Activated naive CD8-positive, alpha-beta T cell treated with anti-CD3 and anti-CD28 coated beads, Interleukin-2, amount 50 U/mL, for 24 hours (primary cell): ENCODE measurements around the gene KLHDC7B.
A peak's percentile ranks its signal among the peaks of the same experiment; 100 is the strongest.

ENCODE experiments used
- ATAC-seq: fragments of 150-1000 bp; cut with Tn5 transposase; one replicate; pipeline ENCODE4 v1.10.0; 2021
- DNase-seq: peaks from one replicate; pipeline ENCODE4 v3.0.0; 2021
- H3K27ac Mint-ChIP-seq: one replicate; pipeline ENCODE4 v1.8.0; 2021; ENCODE audit warnings: mild to moderate bottlenecking, mixed read lengths
- H3K27me3 Mint-ChIP-seq: one replicate; pipeline ENCODE4 v1.8.0; 2021; ENCODE audit warnings: mixed read lengths
- H3K36me3 Mint-ChIP-seq: one replicate; pipeline ENCODE4 v1.8.0; 2021; ENCODE audit warnings: low read depth, mixed read lengths
- H3K4me1 Mint-ChIP-seq: one replicate; pipeline ENCODE4 v1.8.0; 2021; ENCODE audit warnings: mixed read lengths
- H3K4me3 Mint-ChIP-seq: one replicate; pipeline ENCODE4 v1.8.0; 2021; ENCODE audit warnings: mild to moderate bottlenecking, moderate library complexity, mixed read lengths
- H3K9me3 Mint-ChIP-seq: one replicate; pipeline ENCODE4 v1.8.0; 2021; ENCODE audit warnings: mixed read lengths

KLHDC7B gene

DNA sequence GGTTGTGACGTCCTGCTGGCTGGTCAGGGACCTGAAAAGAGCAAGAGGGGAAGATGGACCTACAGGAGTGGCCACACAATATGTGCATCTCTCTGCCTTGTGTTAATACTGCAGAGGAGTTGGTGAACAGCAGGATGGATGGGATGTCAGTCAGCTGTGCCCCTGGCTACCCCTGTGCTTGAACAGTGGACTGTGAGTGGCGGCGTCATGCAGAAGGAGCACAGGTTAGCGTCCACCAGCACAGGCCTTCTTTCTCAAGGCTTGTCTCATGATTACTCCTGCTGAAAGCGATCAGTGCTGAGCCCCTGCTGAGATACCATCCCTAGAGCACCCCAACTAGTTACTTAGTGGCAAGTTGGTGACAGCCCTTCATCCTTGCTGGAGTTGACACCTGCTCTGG is 40.7 kb downstream of the KLHDC7B start:
- no peaks in the 10 kb centered on the region for H3K9me3 Mint-ChIP-seq
- H3K4me1 Mint-ChIP-seq, result peaks cover 10% of the 10 kb centered on the region
- no peak for ATAC-seq
- H3K27ac Mint-ChIP-seq, result no peak overlapping the region
- no peaks in the 10 kb centered on the region for H3K36me3 Mint-ChIP-seq
- no peaks in the 10 kb centered on the region for H3K27me3 Mint-ChIP-seq
- no peak overlapping the region for H3K4me3 Mint-ChIP-seq
- DNase-seq, result no peak

DNA sequence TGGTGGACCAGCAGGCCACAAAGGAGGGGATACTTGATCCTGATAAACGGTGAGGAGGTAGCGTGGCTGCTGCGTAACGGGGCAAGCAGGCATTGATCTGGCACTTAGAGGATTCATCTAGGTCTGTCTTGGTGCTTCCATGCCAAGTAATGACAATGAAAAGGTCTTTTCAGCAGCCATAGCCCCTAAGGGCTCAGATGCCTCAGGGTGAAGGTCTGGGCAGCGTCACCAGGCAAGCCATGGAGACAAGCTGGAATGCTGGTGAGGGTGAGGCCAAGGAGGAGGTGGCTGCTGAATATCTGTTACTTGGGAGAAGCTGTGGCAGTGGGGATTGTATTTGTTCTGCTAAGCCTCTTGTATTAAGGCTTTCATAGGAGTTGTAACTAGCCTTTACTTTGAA is 41.7 kb downstream of the KLHDC7B start:
- Mint-ChIP-seq H3K9me3 (no peaks in the 10 kb centered on the region), H3K4me3 (no peak overlapping the region), H3K27me3 (no peaks in the 10 kb centered on the region), H3K36me3 (no peaks in the 10 kb centered on the region), H3K4me1 (peaks cover 7% of the 10 kb centered on the region), H3K27ac (no peak overlapping the region)
- no peak for DNase-seq
- ATAC-seq, result no peak

DNA sequence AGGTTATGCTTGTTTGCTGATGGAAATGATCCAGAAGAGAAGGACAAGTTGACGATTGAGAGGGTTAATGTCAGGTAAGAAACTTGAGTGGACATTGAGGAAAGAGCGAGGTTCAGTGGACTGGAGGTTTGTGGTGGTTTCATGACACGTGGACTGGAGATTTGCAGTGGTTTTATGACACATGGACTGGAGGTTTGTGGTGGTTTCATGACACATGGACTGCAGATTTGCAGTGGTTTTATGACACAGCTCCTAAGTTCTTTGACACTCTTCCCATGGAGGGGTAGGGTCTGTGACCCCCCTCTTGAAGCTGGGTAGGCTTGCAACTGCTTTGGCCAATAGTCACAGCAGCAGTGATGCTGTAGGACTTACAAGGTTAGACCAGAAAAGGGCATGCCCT is 49.5 kb downstream of the KLHDC7B start:
- no peak overlapping the region for H3K4me3 Mint-ChIP-seq

DNA sequence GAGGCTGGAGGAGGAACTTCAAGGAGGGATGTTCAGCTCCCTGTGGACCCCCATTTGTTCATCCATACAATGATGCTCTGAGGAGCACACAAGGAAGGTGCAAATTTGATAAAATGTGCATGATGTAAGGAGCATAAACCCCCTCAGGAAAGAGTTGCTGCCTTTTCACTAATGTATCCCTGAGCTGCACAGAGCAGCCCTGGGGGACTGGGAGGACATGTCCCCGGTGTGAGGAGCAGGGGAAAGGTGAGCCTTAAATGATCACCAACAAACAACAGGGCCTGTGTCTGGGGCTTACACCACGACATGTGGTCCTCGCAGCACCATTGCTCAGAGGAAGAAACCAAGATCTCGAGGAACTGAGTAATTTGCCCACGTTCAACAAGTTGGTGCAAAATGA is 51.4 kb downstream of the KLHDC7B start:
- ATAC-seq (no peak), DNase-seq (no peak)
- Mint-ChIP-seq H3K9me3 (no peaks in the 10 kb centered on the region), H3K4me3 (no peak overlapping the region), H3K27me3 (peaks cover 18% of the 10 kb centered on the region), H3K36me3 (peaks cover 5% of the 10 kb centered on the region), H3K4me1 (peaks cover 3% of the 10 kb centered on the region), H3K27ac (no peak overlapping the region)

More for the DNA sequence above, 49.5 kb downstream of the KLHDC7B start:
- DNase-seq (no peak), ATAC-seq (no peak)
- Mint-ChIP-seq H3K36me3 (peaks cover 4% of the 10 kb centered on the region), H3K27ac (no peak overlapping the region), H3K9me3 (no peaks in the 10 kb centered on the region), H3K27me3 (peaks cover 11% of the 10 kb centered on the region), H3K4me1 (no peaks in the 10 kb centered on the region)

DNA sequence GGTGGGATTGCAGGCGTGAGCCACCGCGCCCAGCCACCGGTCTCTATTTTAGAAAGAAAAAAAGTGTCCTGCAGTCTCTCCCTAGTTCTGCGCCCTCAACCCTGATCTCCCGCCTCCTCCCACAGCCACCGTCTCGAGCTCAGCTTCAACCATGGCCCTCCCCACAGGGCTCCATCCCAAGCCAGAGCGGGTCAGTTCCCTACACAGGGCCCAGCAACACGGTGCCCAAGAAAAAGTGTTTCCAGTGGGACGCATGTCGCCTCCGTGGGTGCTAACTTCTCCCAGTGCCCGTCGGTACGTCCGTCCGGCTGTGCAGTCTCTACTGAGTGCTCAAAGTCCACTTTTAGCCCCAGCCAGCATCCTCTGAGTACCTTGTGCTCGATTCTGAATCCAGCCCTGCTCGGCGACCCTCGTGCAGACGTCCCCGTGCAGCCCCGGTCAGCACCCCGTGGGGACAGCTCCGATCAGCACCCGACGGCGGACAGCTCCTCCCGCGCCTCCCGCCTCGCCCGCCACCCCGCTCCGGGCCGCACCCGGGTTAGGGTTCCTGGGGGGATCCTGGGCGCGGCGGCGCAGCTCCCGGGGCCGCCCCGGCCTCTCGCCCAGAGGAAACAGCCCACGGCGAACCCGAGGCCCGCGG is 54.2 kb downstream of the KLHDC7B start:
- peaks cover 3% of the 10 kb centered on the region for H3K4me1 Mint-ChIP-seq
- peak overlapping the region; percentile 51 for H3K4me3 Mint-ChIP-seq
- peaks cover 5% of the 10 kb centered on the region for H3K36me3 Mint-ChIP-seq
- H3K27ac Mint-ChIP-seq, result no peak overlapping the region
- peaks cover 33% of the 10 kb centered on the region for H3K27me3 Mint-ChIP-seq
- DNase-seq, result peak; percentile 74
- H3K9me3 Mint-ChIP-seq, result no peaks in the 10 kb centered on the region
- peak; percentile 50 for ATAC-seq

DNA sequence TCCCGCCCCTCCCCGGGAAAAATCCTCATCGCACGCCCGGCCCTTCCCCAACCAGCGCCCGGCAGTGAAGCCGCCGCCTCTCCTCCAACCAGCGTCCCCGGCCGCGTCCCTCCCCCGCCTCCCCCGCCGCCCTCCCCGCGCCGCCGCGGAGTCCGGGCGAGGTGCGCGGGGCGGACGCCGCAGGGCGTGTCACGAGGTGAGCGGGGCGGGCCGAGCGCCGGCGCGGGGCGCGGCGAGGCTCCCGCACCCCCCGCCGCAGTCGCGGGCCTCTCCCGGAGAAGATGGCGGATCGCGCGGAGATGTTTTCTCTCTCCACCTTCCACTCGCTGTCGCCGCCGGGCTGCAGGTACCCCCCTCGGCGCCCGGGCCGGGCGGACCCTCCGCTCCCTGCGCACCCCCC is 54.8 kb downstream of the KLHDC7B start, which contains the start of gene MAPK8IP2:
MAPK8IP2 (plus strand) TSS at position 256 of the 400 bp plus-strand sequence; CDS start at position 282, 26 bp downstream.
- peaks cover 38% of the 10 kb centered on the region for H3K27me3 Mint-ChIP-seq
- ATAC-seq (peak; percentile 15), DNase-seq (no peak)
- no peak within 1 kb of the TSS for H3K27ac Mint-ChIP-seq
- H3K9me3 Mint-ChIP-seq, result no peaks in the 10 kb centered on the region
- peaks cover 3% of the 10 kb centered on the region for H3K36me3 Mint-ChIP-seq
- H3K4me1 Mint-ChIP-seq, result peaks cover 3% of the 10 kb centered on the region
- H3K4me3 Mint-ChIP-seq, result peak within 1 kb of the TSS; percentile 70
